Upper lobe of right lung (tissue), 1 donor: ENCODE measurements around the gene LPP. TPM values are rescaled to one million over a fixed set of nuclear protein-coding genes. Genes with fewer than 3 reads are reported as not detected.

ENCODE experiments used
- ATAC-seq: fragments of 200-7000 bp; cut with Tn5 transposase; one replicate; pipeline ENCODE4 v1.9.1; 2020; ENCODE audit warnings: mild to moderate bottlenecking, moderate library complexity
- DNase-seq: peaks from one replicate; pipeline ENCODE4 v3.0.0-alpha.2; 2020
- H3K27ac ChIP-seq: fragments of 200-600 bp; one replicate; pipeline ENCODE4 v1.8.0; 2022
- H3K27me3 ChIP-seq: fragments of 200-600 bp; one replicate; pipeline ENCODE4 v1.8.0; 2022; ENCODE audit warnings: mild to moderate bottlenecking
- H3K36me3 ChIP-seq: fragments of 200-600 bp; one replicate; pipeline ENCODE4 v1.8.0; 2022
- H3K4me1 ChIP-seq: fragments of 200-600 bp; one replicate; pipeline ENCODE4 v1.8.0; 2022
- H3K4me3 ChIP-seq: fragments of 200-600 bp; one replicate; pipeline ENCODE4 v1.8.0; 2022; ENCODE audit warnings: mild to moderate bottlenecking
- H3K9me3 ChIP-seq: fragments of 200-600 bp; one replicate; pipeline ENCODE4 v1.8.0; 2022
- intact Hi-C: fragments of 100-400 bp; cut with DNase I; formaldehyde crosslinking; loops from one replicate; pipeline ENCODE4 v1.11.0; 2022
- total RNA-seq: library from RNA; stranded (reverse); fragmentation: NEBNext Ultra II Directional; extraction: Animal tissue kit (Norgen Biotek cat#: 25700); gene quantifications from one replicate; pipeline ENCODE4 v1.2.1, GENCODE V29; 2021
- TF ChIP-seq, protein P1 (sequence below): fragments of 200-600 bp; IDR thresholded peaks from one replicate; pipeline ENCODE4 v1.8.0; 2022; ENCODE audit warnings: antibody characterized with exemption
- donor health status: DM: no; HTN: yes; CAD: no; lungs with severe emphysema.

The LPP gene
- total RNA-seq, 1 donor from 2014 or later, result 191 TPM

DNA sequence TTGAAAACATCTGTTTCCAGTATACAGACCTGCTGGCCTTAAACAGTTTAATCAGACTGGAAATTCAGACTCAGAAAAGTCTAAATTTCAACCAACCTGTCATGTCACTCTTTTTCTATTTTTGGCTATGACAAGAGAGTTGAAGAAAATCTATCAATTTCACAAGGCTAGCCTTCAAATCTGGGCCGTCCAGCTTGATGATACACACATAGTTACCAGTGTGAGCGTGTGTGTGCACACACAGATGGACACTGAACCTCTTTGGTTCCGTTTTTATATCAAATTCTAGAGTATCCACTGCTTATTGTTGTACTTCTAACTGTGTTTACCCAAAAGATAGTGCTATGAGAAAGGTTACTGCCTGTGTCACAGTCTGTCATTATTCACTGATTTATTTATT is 368.2 kb downstream of the LPP start:
- Histone ChIP-seq H3K36me3 (no peaks in the 10 kb centered on the region), H3K4me1 (no peaks in the 10 kb centered on the region), H3K4me3 (no peak overlapping the region), H3K27me3 (no peaks in the 10 kb centered on the region), H3K27ac (no peak overlapping the region), H3K9me3 (no peaks in the 10 kb centered on the region)
- DNase-seq (no peak), ATAC-seq (no peak)
- TF ChIP-seq, protein P1, sequence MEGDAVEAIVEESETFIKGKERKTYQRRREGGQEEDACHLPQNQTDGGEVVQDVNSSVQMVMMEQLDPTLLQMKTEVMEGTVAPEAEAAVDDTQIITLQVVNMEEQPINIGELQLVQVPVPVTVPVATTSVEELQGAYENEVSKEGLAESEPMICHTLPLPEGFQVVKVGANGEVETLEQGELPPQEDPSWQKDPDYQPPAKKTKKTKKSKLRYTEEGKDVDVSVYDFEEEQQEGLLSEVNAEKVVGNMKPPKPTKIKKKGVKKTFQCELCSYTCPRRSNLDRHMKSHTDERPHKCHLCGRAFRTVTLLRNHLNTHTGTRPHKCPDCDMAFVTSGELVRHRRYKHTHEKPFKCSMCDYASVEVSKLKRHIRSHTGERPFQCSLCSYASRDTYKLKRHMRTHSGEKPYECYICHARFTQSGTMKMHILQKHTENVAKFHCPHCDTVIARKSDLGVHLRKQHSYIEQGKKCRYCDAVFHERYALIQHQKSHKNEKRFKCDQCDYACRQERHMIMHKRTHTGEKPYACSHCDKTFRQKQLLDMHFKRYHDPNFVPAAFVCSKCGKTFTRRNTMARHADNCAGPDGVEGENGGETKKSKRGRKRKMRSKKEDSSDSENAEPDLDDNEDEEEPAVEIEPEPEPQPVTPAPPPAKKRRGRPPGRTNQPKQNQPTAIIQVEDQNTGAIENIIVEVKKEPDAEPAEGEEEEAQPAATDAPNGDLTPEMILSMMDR, result no peak
- intact Hi-C loops, result no loop called here

- ATAC-seq, result no peak
- Histone ChIP-seq H3K27me3 (no peaks in the 10 kb centered on the region), H3K9me3 (no peaks in the 10 kb centered on the region), H3K36me3 (no peaks in the 10 kb centered on the region), H3K27ac (no peak overlapping the region), H3K4me3 (no peak overlapping the region), H3K4me1 (no peaks in the 10 kb centered on the region)
- intact Hi-C loops, result no loop called here
- TF ChIP-seq, protein P1, result no peak
- no peak for DNase-seq
Measured at GRCh38 chr3:188523291-188523690, 369.3 kb downstream of the LPP start.

DNA sequence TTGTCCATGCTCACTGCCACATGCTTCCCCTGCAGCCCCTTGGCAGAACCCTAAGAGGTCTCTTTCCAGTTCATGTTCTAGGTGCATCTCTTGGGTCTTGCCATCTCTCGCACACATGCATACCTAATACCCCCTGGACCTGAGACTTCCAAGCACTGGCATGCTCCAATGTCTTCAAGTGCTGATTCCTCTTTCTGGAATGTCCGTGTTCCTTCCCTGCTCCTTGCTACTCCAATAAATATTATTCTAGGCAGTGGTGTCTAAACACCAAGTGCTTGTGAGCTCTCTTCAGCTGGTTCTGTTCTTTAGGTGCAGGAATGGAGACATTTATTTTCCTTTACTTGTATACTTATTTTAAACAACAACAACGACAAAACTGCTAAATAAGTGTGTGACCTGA is 370.1 kb downstream of the LPP start:
- Histone ChIP-seq H3K4me3 (no peak overlapping the region), H3K36me3 (no peaks in the 10 kb centered on the region), H3K4me1 (no peaks in the 10 kb centered on the region), H3K9me3 (no peaks in the 10 kb centered on the region), H3K27ac (no peak overlapping the region), H3K27me3 (no peaks in the 10 kb centered on the region)
- TF ChIP-seq, protein P1, result no peak
- intact Hi-C loops, result no loop called here
- DNase-seq (no peak), ATAC-seq (no peak)

DNA sequence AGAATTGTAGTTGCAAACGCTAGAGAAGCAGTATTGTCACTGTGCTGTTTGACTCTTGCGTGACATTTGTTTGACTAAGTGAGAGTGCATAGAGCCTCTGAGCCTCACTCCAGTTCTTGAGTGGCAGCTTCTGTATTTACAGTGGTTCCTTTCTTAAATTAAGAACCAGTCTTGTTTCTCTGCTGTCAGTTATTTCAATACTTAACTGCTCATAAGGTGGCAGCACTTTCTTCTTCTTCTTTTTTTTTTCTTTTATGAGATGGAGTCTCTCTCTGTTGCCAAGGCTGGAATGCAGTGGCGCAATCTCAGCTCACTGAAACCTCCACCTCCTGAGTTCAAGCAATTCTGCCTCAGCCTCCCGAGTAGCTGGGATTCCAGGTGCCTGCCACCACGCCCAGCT is 372.1 kb downstream of the LPP start:
- intact Hi-C loops, result no loop called here
- peak; percentile 66 for DNase-seq
- Histone ChIP-seq H3K27me3 (no peaks in the 10 kb centered on the region), H3K36me3 (no peaks in the 10 kb centered on the region), H3K4me1 (no peaks in the 10 kb centered on the region), H3K27ac (no peak overlapping the region), H3K4me3 (no peak overlapping the region), H3K9me3 (no peaks in the 10 kb centered on the region)
- ATAC-seq, result peak; percentile 87
- TF ChIP-seq, protein P1, result no peak

DNA sequence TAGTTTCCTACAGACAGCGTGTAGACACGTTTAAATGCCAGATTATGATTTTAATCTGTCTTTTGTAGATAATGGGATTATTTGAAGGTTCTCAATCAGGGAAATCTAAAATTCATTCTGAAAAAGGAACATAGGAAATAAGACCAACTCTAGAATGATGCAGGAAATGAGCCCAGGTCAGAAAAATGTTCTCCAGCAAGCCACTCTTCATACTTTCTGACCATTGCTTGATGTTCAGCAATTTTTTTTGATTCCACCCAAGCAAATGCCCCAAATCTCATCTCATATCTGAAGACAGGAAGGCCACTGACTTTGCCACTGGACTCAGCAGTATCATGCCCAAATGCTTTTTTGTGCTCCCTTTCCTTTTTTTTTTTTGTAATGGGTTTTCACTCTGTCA is 373.4 kb downstream of the LPP start:
- H3K36me3 ChIP-seq, result no peaks in the 10 kb centered on the region
- H3K4me1 ChIP-seq, result no peaks in the 10 kb centered on the region
- no peak for DNase-seq
- ATAC-seq, result no peak
- H3K27ac ChIP-seq, result no peak overlapping the region
- no peaks in the 10 kb centered on the region for H3K27me3 ChIP-seq
- intact Hi-C loops, result no loop called here
- no peaks in the 10 kb centered on the region for H3K9me3 ChIP-seq
- TF ChIP-seq, protein P1, result no peak
- H3K4me3 ChIP-seq, result no peak overlapping the region

DNA sequence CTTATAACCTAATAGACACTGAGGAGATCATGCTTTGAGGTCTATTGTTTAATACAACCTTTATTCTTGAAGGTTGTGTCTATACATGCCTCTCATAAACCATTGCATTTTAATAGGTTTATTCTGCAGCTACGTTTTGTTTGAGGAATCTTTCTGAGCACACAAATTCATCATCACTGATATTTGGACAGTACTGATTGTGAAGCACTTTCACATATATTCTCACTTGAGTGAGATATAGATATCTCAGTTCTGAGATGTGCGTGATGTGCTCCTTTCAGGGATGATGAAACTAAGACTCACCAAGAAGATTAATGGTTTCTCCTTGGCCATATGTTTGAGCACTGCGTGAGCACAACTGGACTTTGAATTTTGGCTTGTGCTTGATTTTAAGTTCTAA is 374.4 kb downstream of the LPP start:
- Histone ChIP-seq H3K4me3 (no peak overlapping the region), H3K9me3 (no peaks in the 10 kb centered on the region), H3K4me1 (no peaks in the 10 kb centered on the region), H3K27me3 (no peaks in the 10 kb centered on the region), H3K27ac (no peak overlapping the region), H3K36me3 (no peaks in the 10 kb centered on the region)
- intact Hi-C loops, result no loop called here
- DNase-seq, result no peak
- no peak for ATAC-seq
- TF ChIP-seq, protein P1, result no peak
